PC-3 (cell line): ENCODE results near the gene PSMB5. TPM values are rescaled to one million over a fixed set of nuclear protein-coding genes. Genes with fewer than 3 reads are reported as not detected.
A peak's percentile ranks its signal among the peaks of the same experiment; 100 is the strongest.

Source experiments
- ATAC-seq: fragments of 200-7000 bp; cut with Tn5 transposase; 2 replicates; pipeline ENCODE4 v1.9.1; 2020; ENCODE audit warnings: mild to moderate bottlenecking, moderate library complexity
- BruUV-seq: library from RNA; stranded (reverse); fragments of 400-500 nt; replicated peaks from 2 replicates; lab custom pipeline; 2021; lab: Mats Ljungman, UMichigan
- CTCF ChIA-PET: fragments of 300-600 bp; sonication (Branson Sonifier 250); formaldehyde crosslinking; loops from one replicate; lab custom pipeline; 2022; ENCODE audit warnings: antibody characterized with exemption; lab: Charles Lee
- POLR2A ChIA-PET: fragments of 300-600 bp; sonication (Branson Sonifier 250); formaldehyde crosslinking; loops from one replicate; lab custom pipeline; 2022; ENCODE audit warnings: antibody characterized with exemption; ENCODE audit not compliant: unreplicated experiment; lab: Charles Lee
- DNase-seq: peaks from one replicate; pipeline ENCODE4 v3.0.0-alpha.2; 2015
- H2AFZ ChIP-seq: fragments of 300-600 bp; sonication (generic); 2 replicates; pipeline ENCODE4 v1.6.0; 2016; ENCODE audit warnings: antibody characterized with exemption, low read length
- H3F3A ChIP-seq: fragments of 300-600 bp; sonication (generic); one replicate; pipeline ENCODE4 v1.6.0; 2017; ENCODE audit warnings: antibody characterized with exemption, low read length, control low read depth, mild to moderate bottlenecking; ENCODE audit not compliant: unreplicated experiment
- H3K27ac ChIP-seq: fragments of 300-600 bp; sonication (generic); 2 replicates; pipeline ENCODE4 v1.5.1; 2016; ENCODE audit warnings: mild to moderate bottlenecking, low read length
- H3K27me3 ChIP-seq: fragments of 300-600 bp; sonication (generic); 2 replicates; pipeline ENCODE4 v1.6.1; 2016; ENCODE audit warnings: low read length, mixed read lengths
- H3K36me3 ChIP-seq: fragments of 300-600 bp; sonication (generic); 2 replicates; pipeline ENCODE4 v1.6.1; 2016; ENCODE audit warnings: low read depth, mixed run types, low read length, mixed read lengths
- H3K4me1 ChIP-seq: fragments of 300-600 bp; sonication (generic); 2 replicates; pipeline ENCODE4 v1.5.1; 2016; ENCODE audit warnings: low read length; ENCODE audit not compliant: insufficient read depth
- H3K4me2 ChIP-seq: fragments of 300-600 bp; sonication (generic); 2 replicates; pipeline ENCODE4 v1.6.0; 2016; ENCODE audit warnings: low read length
- H3K4me3 ChIP-seq: fragments of 300-600 bp; sonication (generic); 2 replicates; pipeline ENCODE4 v1.5.1; 2016; ENCODE audit warnings: mild to moderate bottlenecking, low read length, mixed read lengths
- H3K79me2 ChIP-seq: fragments of 300-600 bp; sonication (generic); 2 replicates; pipeline ENCODE4 v1.6.1; 2017; ENCODE audit warnings: low read length, mixed read lengths
- H3K9ac ChIP-seq: fragments of 300-600 bp; sonication (generic); 2 replicates; pipeline ENCODE4 v1.6.0; 2016; ENCODE audit warnings: mild to moderate bottlenecking, low read length
- H3K9me2 ChIP-seq: fragments of 300-600 bp; sonication (generic); replicated peaks from 2 replicates; pipeline ENCODE4 v1.6.1; 2016; ENCODE audit warnings: mixed run types, low read length, mixed read lengths
- H3K9me3 ChIP-seq: fragments of 300-600 bp; sonication (generic); 2 replicates; pipeline ENCODE4 v1.6.1; 2016; ENCODE audit warnings: low read length, mixed read lengths
- H4K20me1 ChIP-seq: fragments of 300-600 bp; sonication (generic); 2 replicates; pipeline ENCODE4 v1.6.1; 2016; ENCODE audit warnings: low read length, mixed read lengths
- CTCF ChIP-seq: fragments of 300-600 bp; sonication (generic); conservative IDR thresholded peaks from 2 replicates; pipeline ENCODE4 v1.5.1; 2017; ENCODE audit warnings: antibody characterized with exemption, low read depth, mild to moderate bottlenecking, low read length
- EZH2 ChIP-seq: fragments of 300-600 bp; sonication (generic); IDR thresholded peaks from one replicate; pipeline ENCODE4 v1.6.1; 2017; ENCODE audit warnings: antibody characterized with exemption, mild to moderate bottlenecking, low read length; ENCODE audit not compliant: unreplicated experiment
- EZH2phosphoT487 ChIP-seq: fragments of 300-600 bp; sonication (generic); IDR thresholded peaks from 2 replicates; pipeline ENCODE4 v1.6.1; 2018; ENCODE audit warnings: mild to moderate bottlenecking, antibody characterized with exemption, low read length, borderline replicate concordance
- intact Hi-C: fragments of 100-400 bp; cut with micrococcal nuclease; formaldehyde crosslinking; loops from 2 replicates; pipeline ENCODE4 v1.9.0; 2023
- total RNA-seq: library from RNA; depleted of rRNA; stranded (reverse); fragments of >200 nt; gene quantifications from 2 replicates; pipeline ENCODE4 v1.2.3, GENCODE V29; 2014

Gene PSMB5
- total RNA-seq, 1 experiment from 2014 or later = 424 TPM

- no peak for ATAC-seq
- Histone ChIP-seq H3K9me2 (no peaks in the 10 kb centered on the region), H3K9ac (no peak overlapping the region), H3K27ac (no peak overlapping the region), H3K79me2 (peaks cover 59% of the 10 kb centered on the region), H3K9me3 (no peaks in the 10 kb centered on the region), H3K4me2 (peak overlapping the region; percentile 25; the same call in 1 of the 2 replicates), H3K4me1 (peaks cover 20% of the 10 kb centered on the region), H3K36me3 (peaks cover 36% of the 10 kb centered on the region), H3K4me3 (no peak overlapping the region), H3F3A (peaks cover 4% of the 10 kb centered on the region), H4K20me1 (0 out of 2 replicates have a peak, but pooled peaks cover 5% of the 10 kb centered on the region), H3K27me3 (no peaks in the 10 kb centered on the region), H2AFZ (no peak overlapping the region)
- no peak for TF ChIP-seq EZH2phosphoT487
- no peak for TF ChIP-seq CTCF
- no peak for TF ChIP-seq EZH2
- DNase-seq = peak; percentile 44
- intact Hi-C loops = no loop called here
- CTCF ChIA-PET = no interaction called here
- POLR2A ChIA-PET = no interaction called here
- BruUV-seq = no TSS peak
These were observed 3.8 kb downstream of the PSMB5 start for GRCh38 chr14:23030936-23031335.

GRCh38 chr14:23028799-23029198 is 5.9 kb downstream of the PSMB5 start:
- TF ChIP-seq EZH2 (no peak), CTCF (no peak), EZH2phosphoT487 (no peak)
- H3K79me2 ChIP-seq = peaks cover 50% of the 10 kb centered on the region
- H2AFZ ChIP-seq = no peak overlapping the region
- intact Hi-C loops = no loop called here
- DNase-seq (no peak), ATAC-seq (no peak)
- H3K9ac ChIP-seq = no peak overlapping the region
- peaks cover 50% of the 10 kb centered on the region for H3K36me3 ChIP-seq
- BruUV-seq = no TSS peak
- peaks cover 4% of the 10 kb centered on the region for H3F3A ChIP-seq
- POLR2A ChIA-PET = no interaction called here
- H3K27me3 ChIP-seq = no peaks in the 10 kb centered on the region
- peaks cover 18% of the 10 kb centered on the region for H3K4me1 ChIP-seq
- H3K27ac ChIP-seq = no peak overlapping the region
- CTCF ChIA-PET = no interaction called here
- 0 out of 2 replicates have a peak, but pooled peaks cover 6% of the 10 kb centered on the region for H4K20me1 ChIP-seq
- no peaks in the 10 kb centered on the region for H3K9me3 ChIP-seq
- no peak overlapping the region for H3K4me2 ChIP-seq
- H3K4me3 ChIP-seq = no peak overlapping the region
- H3K9me2 ChIP-seq = no peaks in the 10 kb centered on the region

GRCh38 chr14:23025151-23025814 is 9.4 kb downstream of the PSMB5 start:
- DNase-seq (no peak), ATAC-seq (peak; percentile 21; the same call in 1 of the 2 replicates)
- TF ChIP-seq EZH2 (no peak), CTCF (no peak), EZH2phosphoT487 (no peak)
- Histone ChIP-seq H3K9ac (no peak overlapping the region), H3K4me2 (no peak overlapping the region), H2AFZ (no peak overlapping the region), H4K20me1 (0 out of 2 replicates have a peak, but pooled peaks cover 6% of the 10 kb centered on the region), H3K79me2 (peaks cover 18% of the 10 kb centered on the region; the same call in 1 of the 2 replicates), H3K4me3 (no peak overlapping the region), H3K9me3 (no peaks in the 10 kb centered on the region), H3K36me3 (peaks cover 29% of the 10 kb centered on the region), H3K27ac (no peak overlapping the region), H3K27me3 (no peaks in the 10 kb centered on the region), H3F3A (no peaks in the 10 kb centered on the region), H3K9me2 (no peaks in the 10 kb centered on the region), H3K4me1 (no peaks in the 10 kb centered on the region)
- BruUV-seq = no TSS peak
- CTCF ChIA-PET = no interaction called here
- POLR2A ChIA-PET = no interaction called here
- intact Hi-C loops = loop anchor here (2.0 kb wide), 1 partner anchor 30 kb away; no protein-coding TSS in a partner anchor
